Muscle of leg (tissue), 11 donors: ENCODE results near the gene TGFBR2. TPM values are rescaled to one million over a fixed set of nuclear protein-coding genes. Genes with fewer than 3 reads are reported as not detected.

Experiments used
- DNase-seq: peaks from one replicate; pipeline ENCODE4 v3.0.0; 2013
- H3K27ac ChIP-seq: one replicate; pipeline ENCODE4 v1.5.1; 2013; ENCODE audit warnings: mild to moderate bottlenecking, low read length, control low read depth
- H3K27me3 ChIP-seq: one replicate; pipeline ENCODE4 v1.6.1; 2013; ENCODE audit warnings: low read length; ENCODE audit not compliant: control insufficient read depth, insufficient read depth
- H3K36me3 ChIP-seq: one replicate; pipeline ENCODE4 v1.6.1; 2013; ENCODE audit warnings: low read length; ENCODE audit not compliant: control insufficient read depth, insufficient read depth
- H3K4me1 ChIP-seq: one replicate; pipeline ENCODE4 v1.6.1; 2013; ENCODE audit warnings: low read length; ENCODE audit not compliant: control insufficient read depth, insufficient read depth
- H3K4me3 ChIP-seq: one replicate; pipeline ENCODE4 v1.5.1; 2013; ENCODE audit warnings: low read length, control low read depth
- H3K9me3 ChIP-seq: replicated peaks from 2 replicates; pipeline ENCODE4 v1.6.1; 2013; ENCODE audit warnings: low read depth, low read length; ENCODE audit not compliant: control insufficient read depth
- WGBS: methylation state at CpG from one replicate; pipeline ENCODE4 v1.1.5; 2013; ENCODE audit warnings: missing lambda C conversion rate; ENCODE audit not compliant: insufficient coverage; 5-methylcytosine and 5-hydroxymethylcytosine counted together
- polyA plus RNA-seq, 8 donors: library from polyadenylated mRNA; unstranded; fragments of 120-200 nt; gene quantifications; one replicate each; pipeline versions ENCODE4 v1.2.1 to v1.2.3, GENCODE V29; 2013; ENCODE audit warnings: inconsistent platforms in 1 of 8, low replicate concordance in 1 of 8; ENCODE audit not compliant: insufficient read length in 8 of 8, insufficient read depth in 1 of 8
- total RNA-seq: library from RNA; stranded (reverse); fragments of 120-200 nt; gene quantifications from one replicate; pipeline ENCODE4 v1.2.4, GENCODE V29; 2013

TGFBR2 gene
- total and polyA plus RNA-seq, 9 donors: 47.7 to 110 (median 68.6) TPM

GRCh38 chr3:30655187-30655812 lies 48.9 kb downstream of the TGFBR2 start:
- Histone ChIP-seq H3K36me3 (peaks cover 36% of the 10 kb centered on the region), H3K27me3 (no peaks in the 10 kb centered on the region), H3K27ac (no peak overlapping the region), H3K4me1 (peaks cover 31% of the 10 kb centered on the region), H3K9me3 (no peaks in the 10 kb centered on the region), H3K4me3 (no peak overlapping the region)
- peak; percentile 61 for DNase-seq
- WGBS: no CpG with 5 or more reads among the region's 5 CpGs

- no peaks in the 10 kb centered on the region for H3K27me3 ChIP-seq
- WGBS: no CpG with 5 or more reads among the region's 3 CpGs
- no peak overlapping the region for H3K27ac ChIP-seq
- no peaks in the 10 kb centered on the region for H3K9me3 ChIP-seq
- H3K4me1 ChIP-seq: peaks cover 31% of the 10 kb centered on the region
- peaks cover 40% of the 10 kb centered on the region for H3K36me3 ChIP-seq
- no peak overlapping the region for H3K4me3 ChIP-seq
- no peak for DNase-seq
Measured at GRCh38 chr3:30656624-30657141, 50.3 kb downstream of the TGFBR2 start.

- H3K36me3 ChIP-seq: peaks cover 41% of the 10 kb centered on the region
- H3K4me1 ChIP-seq: peaks cover 31% of the 10 kb centered on the region
- DNase-seq: peak; percentile 54
Measured at GRCh38 chr3:30657914-30658313, 51.5 kb downstream of the TGFBR2 start.

GRCh38 chr3:30658328-30659052 lies 52.1 kb downstream of the TGFBR2 start:
- Histone ChIP-seq H3K9me3 (no peaks in the 10 kb centered on the region), H3K36me3 (peaks cover 41% of the 10 kb centered on the region), H3K4me1 (peaks cover 31% of the 10 kb centered on the region), H3K27me3 (no peaks in the 10 kb centered on the region), H3K27ac (peak overlapping the region; percentile 80), H3K4me3 (no peak overlapping the region)
- 0% methylated on average over 3 of the region's 9 CpGs for WGBS
- DNase-seq: peak; percentile 82

More at GRCh38 chr3:30657914-30658313, 51.5 kb downstream of the TGFBR2 start:
- Histone ChIP-seq H3K4me3 (no peak overlapping the region), H3K27me3 (no peaks in the 10 kb centered on the region), H3K27ac (no peak overlapping the region), H3K9me3 (no peaks in the 10 kb centered on the region)
- 17% methylated on average over 1 of the region's 3 CpGs for WGBS

- 83% methylated on average over 1 of the region's 7 CpGs for WGBS
- H3K4me1 ChIP-seq: peaks cover 31% of the 10 kb centered on the region
- DNase-seq: peak; percentile 57
Measured at GRCh38 chr3:30659270-30660130, 53.1 kb downstream of the TGFBR2 start.

GRCh38 chr3:30660136-30660535 lies 53.7 kb downstream of the TGFBR2 start:
- 88% methylated on average over 3 of the region's 3 CpGs for WGBS
- no peaks in the 10 kb centered on the region for H3K9me3 ChIP-seq
- no peak overlapping the region for H3K27ac ChIP-seq
- no peaks in the 10 kb centered on the region for H3K27me3 ChIP-seq
- H3K36me3 ChIP-seq: peaks cover 31% of the 10 kb centered on the region
- no peak overlapping the region for H3K4me3 ChIP-seq
- peaks cover 32% of the 10 kb centered on the region for H3K4me1 ChIP-seq
- no peak for DNase-seq

More at GRCh38 chr3:30659270-30660130, 53.1 kb downstream of the TGFBR2 start:
- Histone ChIP-seq H3K27me3 (no peaks in the 10 kb centered on the region), H3K9me3 (no peaks in the 10 kb centered on the region), H3K36me3 (peaks cover 37% of the 10 kb centered on the region), H3K27ac (peak overlapping the region; percentile 80), H3K4me3 (no peak overlapping the region)

- no peak for DNase-seq
- Histone ChIP-seq H3K4me3 (no peak overlapping the region), H3K36me3 (peaks cover 27% of the 10 kb centered on the region), H3K27me3 (no peaks in the 10 kb centered on the region), H3K4me1 (peaks cover 30% of the 10 kb centered on the region), H3K27ac (no peak overlapping the region), H3K9me3 (no peaks in the 10 kb centered on the region)
- 83% methylated on average over 1 of the region's 3 CpGs for WGBS
Measured at GRCh38 chr3:30660656-30661055, 54.3 kb downstream of the TGFBR2 start.

GRCh38 chr3:30661098-30661873 lies 54.9 kb downstream of the TGFBR2 start:
- Histone ChIP-seq H3K4me3 (no peak overlapping the region), H3K36me3 (peaks cover 23% of the 10 kb centered on the region), H3K27me3 (no peaks in the 10 kb centered on the region), H3K9me3 (no peaks in the 10 kb centered on the region), H3K27ac (no peak overlapping the region), H3K4me1 (peaks cover 27% of the 10 kb centered on the region)
- no CpG with 5 or more reads among the region's 2 CpGs for WGBS
- DNase-seq: no peak

- Histone ChIP-seq H3K4me1 (peaks cover 19% of the 10 kb centered on the region), H3K27ac (no peak overlapping the region), H3K36me3 (peaks cover 13% of the 10 kb centered on the region), H3K27me3 (no peaks in the 10 kb centered on the region), H3K4me3 (no peak overlapping the region), H3K9me3 (no peaks in the 10 kb centered on the region)
- no peak for DNase-seq
- no CpG with 5 or more reads among the region's 3 CpGs for WGBS
Measured at GRCh38 chr3:30662836-30663235, 56.4 kb downstream of the TGFBR2 start.
